Sigmoid colon (tissue), 7 donors: Measurements from ENCODE around the gene NID2. TPM values are rescaled to one million over a fixed set of nuclear protein-coding genes. Genes with fewer than 3 reads are reported as not detected.
A peak's percentile ranks its signal among the peaks of the same experiment; 100 is the strongest.

Experiments
- DNase-seq: peaks from one replicate; pipeline ENCODE4 v3.0.0-alpha.2; 2019
- H3K27ac ChIP-seq, 4 donors: fragments of 200-600 bp; sonication (generic); one replicate each; pipeline ENCODE4 v1.5.1; 2016 to 2019; ENCODE audit warnings: mild to moderate bottlenecking in 1 of 4
- H3K27me3 ChIP-seq, 3 donors: fragments of 200-600 bp; sonication (generic); one replicate each; pipeline ENCODE4 v1.5.1; 2019; ENCODE audit warnings: mild to moderate bottlenecking in 1 of 3
- H3K36me3 ChIP-seq, 4 donors: fragments of 200-600 bp; sonication (generic); one replicate each; pipeline ENCODE4 v1.5.1; 2016 to 2019
- H3K4me1 ChIP-seq, 4 donors: fragments of 200-600 bp; sonication (generic); one replicate each; pipeline ENCODE4 v1.5.1; 2017 to 2019
- H3K4me3 ChIP-seq, 4 donors: fragments of 200-600 bp; sonication (generic); one replicate each; pipeline ENCODE4 v1.5.1; 2017 to 2019; ENCODE audit warnings: mild to moderate bottlenecking in 2 of 4, moderate library complexity in 1 of 4
- H3K9me3 ChIP-seq, 4 donors: fragments of 200-600 bp in 3 of 4; sonication (generic) in 3 of 4; one replicate each; pipeline versions ENCODE4 v1.5.1 to v1.6.1; 2013 to 2019
- EP300 ChIP-seq, 4 donors: sonication (generic); formaldehyde crosslinking; IDR thresholded peaks; one replicate each; pipeline ENCODE4 v1.6.1; 2017; ENCODE audit warnings: antibody characterized with exemption in 4 of 4
- POLR2A ChIP-seq, 2 donors: fragments of 450-650 bp; IDR thresholded peaks; one replicate each; pipeline ENCODE4 v1.6.1; 2016; ENCODE audit warnings: antibody characterized with exemption in 2 of 2, mild to moderate bottlenecking in 2 of 2, moderate library complexity in 2 of 2
- POLR2AphosphoS5 ChIP-seq, 4 donors: sonication (generic); formaldehyde crosslinking; IDR thresholded peaks; one replicate each; pipeline ENCODE4 v1.6.1; 2017; ENCODE audit warnings: antibody characterized with exemption in 4 of 4
- WGBS, 2 donors: extraction: QIAGEN DNeasy Blood & Tissue Kit; methylation state at CpG; one replicate each; pipeline ENCODE4 v1.1.7; 2013; 5-methylcytosine and 5-hydroxymethylcytosine counted together
- intact Hi-C: fragments of 100-400 bp; cut with DNase I; formaldehyde crosslinking; loops from one replicate; pipeline ENCODE4 v1.15.1; 2023
- polyA plus RNA-seq, 3 donors: library from polyadenylated mRNA; stranded (reverse); fragments of 200-250 nt; gene quantifications; one replicate each; pipeline ENCODE4 v1.2.3, GENCODE V29; 2013
- total RNA-seq, 4 donors: library from RNA; depleted of rRNA; stranded (reverse); fragments of >200 nt; gene quantifications; one replicate each; pipeline ENCODE4 v1.1.0, GENCODE V29; 2016
- TF ChIP-seq, protein P1 (sequence below), 4 experiments: fragments of 450-650 bp in 3 of 4; fragments of 200-600 bp in 1 of 4; IDR thresholded peaks; one replicate each; pipeline ENCODE4 v1.5.1; 2016 to 2019; ENCODE audit warnings: antibody characterized with exemption in 4 of 4, mild to moderate bottlenecking in 3 of 4, moderate library complexity in 2 of 4
- donor health status: healthy with polysubstance abuse.
- donor health status: Bipolar disorder and iron deficiency.
- donor health status: healthy.

The NID2 gene
- total and polyA plus RNA-seq, 7 donors, result 0.46 to 52.9 (median 26.4) TPM

DNA sequence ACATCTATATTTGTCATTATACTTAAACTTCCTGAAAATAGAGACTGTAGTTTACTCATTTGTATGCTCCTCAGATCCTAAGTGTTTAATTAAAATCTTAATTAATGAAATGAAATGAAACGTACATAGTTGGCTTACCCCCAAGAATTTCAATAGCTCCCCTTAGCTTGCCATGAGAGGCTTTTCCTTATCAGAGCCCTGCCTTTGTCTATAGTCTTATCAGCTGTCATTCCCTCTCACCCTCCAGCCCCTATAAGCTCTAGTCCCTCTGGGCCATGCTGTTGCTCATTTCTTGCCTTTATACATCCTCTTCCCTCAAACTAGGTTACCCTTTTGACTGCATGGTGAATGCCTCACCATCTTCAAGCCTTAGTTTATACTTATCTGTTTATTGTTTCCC, 80.6 kb downstream of the NID2 start:
- 63 to 70% methylated on average over 1 of the region's 1 CpG for WGBS, 2 donors
- Histone ChIP-seq H3K27me3 (no peaks in the 10 kb centered on the region), H3K36me3 (peaks cover 0 to 23% (median 3%) of the 10 kb centered on the region in 4 donors), H3K9me3 (no peaks in the 10 kb centered on the region), H3K27ac (peak overlapping the region in 3 of 4 donors; percentile 91 to 94 (median 93)), H3K4me3 (no peak overlapping the region), H3K4me1 (peaks cover 0 to 36% (median 19%) of the 10 kb centered on the region in 4 donors)
- intact Hi-C loops, result loop anchor here (2.0 to 5.0 kb wide), 2 partner anchors 143 to 706 kb away; no protein-coding TSS in a partner anchor
- TF ChIP-seq POLR2A (IDR thresholded peaks at IDR 0.05), result no peak
- no peak for TF ChIP-seq POLR2AphosphoS5 (IDR thresholded peaks at IDR 0.05)
- TF ChIP-seq, protein P1, sequence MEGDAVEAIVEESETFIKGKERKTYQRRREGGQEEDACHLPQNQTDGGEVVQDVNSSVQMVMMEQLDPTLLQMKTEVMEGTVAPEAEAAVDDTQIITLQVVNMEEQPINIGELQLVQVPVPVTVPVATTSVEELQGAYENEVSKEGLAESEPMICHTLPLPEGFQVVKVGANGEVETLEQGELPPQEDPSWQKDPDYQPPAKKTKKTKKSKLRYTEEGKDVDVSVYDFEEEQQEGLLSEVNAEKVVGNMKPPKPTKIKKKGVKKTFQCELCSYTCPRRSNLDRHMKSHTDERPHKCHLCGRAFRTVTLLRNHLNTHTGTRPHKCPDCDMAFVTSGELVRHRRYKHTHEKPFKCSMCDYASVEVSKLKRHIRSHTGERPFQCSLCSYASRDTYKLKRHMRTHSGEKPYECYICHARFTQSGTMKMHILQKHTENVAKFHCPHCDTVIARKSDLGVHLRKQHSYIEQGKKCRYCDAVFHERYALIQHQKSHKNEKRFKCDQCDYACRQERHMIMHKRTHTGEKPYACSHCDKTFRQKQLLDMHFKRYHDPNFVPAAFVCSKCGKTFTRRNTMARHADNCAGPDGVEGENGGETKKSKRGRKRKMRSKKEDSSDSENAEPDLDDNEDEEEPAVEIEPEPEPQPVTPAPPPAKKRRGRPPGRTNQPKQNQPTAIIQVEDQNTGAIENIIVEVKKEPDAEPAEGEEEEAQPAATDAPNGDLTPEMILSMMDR (IDR thresholded peaks at IDR 0.05), result no peak
- DNase-seq, result no peak

DNA sequence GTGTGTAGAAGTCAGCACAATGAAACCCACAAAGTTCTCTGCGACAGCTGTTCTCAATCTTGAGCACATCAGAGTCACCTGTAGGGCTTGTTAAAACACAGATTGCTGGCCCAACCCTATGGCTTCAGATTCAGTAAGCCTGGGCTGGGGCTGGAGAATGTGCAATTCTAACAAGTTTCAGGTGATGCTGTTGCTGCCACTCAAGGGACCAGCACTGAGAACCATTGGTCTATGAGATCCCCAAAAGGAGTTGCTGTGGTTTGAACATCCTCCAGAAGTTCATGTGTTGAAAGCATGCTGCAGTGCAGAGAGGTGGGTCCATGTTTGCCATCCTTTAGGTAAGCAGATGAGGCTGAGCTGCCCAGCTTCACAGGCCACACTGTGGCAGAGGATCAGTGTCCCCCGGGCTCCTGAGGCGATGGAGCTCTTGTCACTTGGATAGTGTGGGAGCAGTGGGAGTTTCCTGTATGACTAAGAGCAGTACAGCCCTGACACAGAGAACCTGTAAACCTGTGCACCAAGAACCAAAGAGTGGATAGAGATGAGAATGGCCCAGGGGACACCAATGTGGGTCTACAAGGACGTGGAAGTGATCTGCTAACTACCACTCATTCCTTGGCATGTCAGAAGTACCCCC, 87.5 kb downstream of the NID2 start:
- Histone ChIP-seq H3K4me1 (peaks cover 0 to 10% (median 6%) of the 10 kb centered on the region in 4 donors), H3K4me3 (no peak overlapping the region), H3K27ac (no peak overlapping the region), H3K36me3 (no peaks in the 10 kb centered on the region), H3K27me3 (no peaks in the 10 kb centered on the region), H3K9me3 (no peaks in the 10 kb centered on the region)
- 85 to 88% methylated on average over 4 of the region's 4 CpGs for WGBS, 2 donors
- TF ChIP-seq POLR2AphosphoS5 (IDR thresholded peaks at IDR 0.05) (no peak), POLR2A (IDR thresholded peaks at IDR 0.05) (no peak), EP300 (IDR thresholded peaks at IDR 0.05) (no peak)
- TF ChIP-seq, protein P1 (IDR thresholded peaks at IDR 0.05), result no peak
- no peak for DNase-seq
- intact Hi-C loops, result no loop called here

DNA sequence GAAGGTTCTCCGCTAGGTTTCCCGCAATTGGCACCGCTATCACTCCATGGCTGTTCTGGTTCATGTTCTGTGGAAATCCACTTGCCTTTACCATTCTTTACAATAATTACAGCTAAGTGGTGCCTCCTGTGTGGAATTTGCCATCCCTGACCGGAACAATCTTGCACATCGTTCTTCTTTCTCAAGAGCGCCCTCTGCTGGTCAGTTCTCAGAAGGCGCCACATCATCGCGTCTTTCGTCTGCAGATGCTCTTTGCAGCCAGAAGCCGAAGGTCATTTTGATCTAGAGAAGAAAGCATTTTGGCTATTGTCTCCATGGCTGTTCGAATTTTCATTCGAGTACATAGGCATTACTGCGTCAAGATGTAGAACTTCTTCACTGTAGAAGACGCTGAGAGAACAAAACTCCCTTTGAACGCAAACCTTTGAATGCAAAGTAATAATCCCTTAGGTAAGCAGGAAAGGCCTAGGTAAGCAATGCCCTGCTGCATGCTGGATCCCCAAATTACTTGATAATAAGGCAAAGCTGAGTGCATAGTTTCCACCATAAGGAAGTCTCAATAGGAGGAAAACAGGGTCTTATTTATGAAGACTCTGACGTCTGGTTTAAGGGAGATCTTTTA, 89.7 kb downstream of the NID2 start:
- WGBS, 2 donors, result 25 to 28% methylated on average over 17 of the region's 17 CpGs
- no peaks in the 10 kb centered on the region for H3K9me3 ChIP-seq
- peak; percentile 90 for DNase-seq
- H3K27ac ChIP-seq, result peak overlapping the region; percentile 5 to 44 (median 24)
- no peak overlapping the region for H3K4me3 ChIP-seq
- no peak for TF ChIP-seq POLR2A (IDR thresholded peaks at IDR 0.05)
- no peak for TF ChIP-seq EP300 (IDR thresholded peaks at IDR 0.05)
- TF ChIP-seq POLR2AphosphoS5 (IDR thresholded peaks at IDR 0.05), result no peak
- TF ChIP-seq, protein P1 (IDR thresholded peaks at IDR 0.05), result peak; percentile 49 to 86 (median 80)
- H3K27me3 ChIP-seq, result no peaks in the 10 kb centered on the region
- no peaks in the 10 kb centered on the region for H3K36me3 ChIP-seq
- H3K4me1 ChIP-seq, result peaks cover 0 to 10% (median 6%) of the 10 kb centered on the region in 4 donors
- intact Hi-C loops, result loop anchor here (2.0 to 5.0 kb wide), 2 partner anchors 118 to 197 kb away; partner anchors contain the start of gene GNG2

DNA sequence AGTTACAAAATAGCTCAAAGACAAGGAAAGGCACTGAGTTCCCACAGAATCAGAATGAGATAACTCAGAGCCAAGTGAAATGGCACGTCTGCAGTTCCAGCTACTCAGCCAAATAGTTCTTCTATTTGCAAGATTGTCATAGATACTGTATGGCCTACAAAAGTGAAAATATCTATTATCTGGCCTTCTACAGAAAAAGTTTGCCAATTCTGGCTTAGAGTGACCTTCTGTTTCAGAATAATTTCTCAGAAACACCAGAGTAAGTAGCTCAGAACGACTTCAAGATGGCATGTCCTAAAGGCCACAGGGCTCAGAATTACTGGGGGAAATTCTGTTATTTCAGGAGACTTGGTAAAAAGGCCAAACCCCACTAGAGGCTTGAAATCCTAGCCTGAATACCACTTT, 90.2 kb downstream of the NID2 start:
- no peak overlapping the region for H3K4me3 ChIP-seq
- TF ChIP-seq POLR2A (IDR thresholded peaks at IDR 0.05) (no peak), EP300 (IDR thresholded peaks at IDR 0.05) (no peak), POLR2AphosphoS5 (IDR thresholded peaks at IDR 0.05) (no peak)
- TF ChIP-seq, protein P1 (IDR thresholded peaks at IDR 0.05), result no peak
- 39 to 50% methylated on average over 2 of the region's 2 CpGs for WGBS, 2 donors
- no peak for DNase-seq
- intact Hi-C loops, result loop anchor here (2.0 to 5.0 kb wide), 2 partner anchors 118 to 196 kb away; partner anchors contain the start of gene GNG2
- peak overlapping the region; percentile 5 to 44 (median 24) for H3K27ac ChIP-seq
- H3K36me3 ChIP-seq, result no peaks in the 10 kb centered on the region
- no peaks in the 10 kb centered on the region for H3K9me3 ChIP-seq
- H3K4me1 ChIP-seq, result peaks cover 0 to 10% (median 6%) of the 10 kb centered on the region in 4 donors
- H3K27me3 ChIP-seq, result no peaks in the 10 kb centered on the region
